Fibroblast of peridontal ligament (primary cell): Measurements from ENCODE around the gene DNAJC27.

Experiments
- DNase-seq: peaks from one replicate; pipeline ENCODE4 v3.0.0-alpha.2; 2010; ENCODE audit errors: extremely low read depth

Gene DNAJC27

GRCh38 chr2:24926220-24926601 lies 45.5 kb downstream of the DNAJC27 start:
- DNase-seq = no peak

- DNase-seq = no peak
Observed at GRCh38 chr2:24925815-24926214, 45.9 kb downstream of the DNAJC27 start.

GRCh38 chr2:24924732-24925131 lies 47.0 kb downstream of the DNAJC27 start:
- DNase-seq = no peak

GRCh38 chr2:24924266-24924665 lies 47.5 kb downstream of the DNAJC27 start:
- DNase-seq = no peak

GRCh38 chr2:24923106-24923505 lies 48.6 kb downstream of the DNAJC27 start:
- DNase-seq = no peak

GRCh38 chr2:24922556-24922955 lies 49.2 kb downstream of the DNAJC27 start:
- no peak for DNase-seq

- DNase-seq = peak; percentile 9
Observed at GRCh38 chr2:24920809-24921441, 50.8 kb downstream of the DNAJC27 start.

- DNase-seq = peak; percentile 15
Observed at GRCh38 chr2:24920098-24920808, 51.5 kb downstream of the DNAJC27 start, which contains the start of gene ADCY3. Gene ADCY3 (minus strand): TSS chr2:24920237. CDS start chr2:24918987, 1,250 bp downstream.

- no peak for DNase-seq
Observed at GRCh38 chr2:24919506-24920097, 52.2 kb downstream of the DNAJC27 start.

GRCh38 chr2:24919037-24919505 lies 52.7 kb downstream of the DNAJC27 start:
- peak; percentile 21 for DNase-seq

- DNase-seq = no peak
Observed at GRCh38 chr2:24918326-24919036, 53.3 kb downstream of the DNAJC27 start.

- DNase-seq = no peak
Observed at GRCh38 chr2:24917731-24918325, 53.9 kb downstream of the DNAJC27 start.

- peak; percentile 26 for DNase-seq
Observed at GRCh38 chr2:24917086-24917485, 54.7 kb downstream of the DNAJC27 start.

- DNase-seq = peak; percentile 59
Observed at GRCh38 chr2:24915796-24916195, 56.0 kb downstream of the DNAJC27 start.

GRCh38 chr2:24915175-24915574 lies 56.6 kb downstream of the DNAJC27 start:
- DNase-seq = no peak

GRCh38 chr2:24914713-24915112 lies 57.0 kb downstream of the DNAJC27 start:
- no peak for DNase-seq

- DNase-seq = no peak
Observed at GRCh38 chr2:24913911-24914310, 57.8 kb downstream of the DNAJC27 start.

- no peak for DNase-seq
Observed at GRCh38 chr2:24912986-24913385, 58.8 kb downstream of the DNAJC27 start.

GRCh38 chr2:24912523-24912922 lies 59.2 kb downstream of the DNAJC27 start:
- peak; percentile 81 for DNase-seq

GRCh38 chr2:24910245-24910644 lies 61.5 kb downstream of the DNAJC27 start:
- DNase-seq = no peak

- DNase-seq = peak; percentile 97
Observed at GRCh38 chr2:24909555-24910177, 62.1 kb downstream of the DNAJC27 start.
